Measurements from ENCODE around the gene PLEKHH3.

PLEKHH3 gene

DNA sequence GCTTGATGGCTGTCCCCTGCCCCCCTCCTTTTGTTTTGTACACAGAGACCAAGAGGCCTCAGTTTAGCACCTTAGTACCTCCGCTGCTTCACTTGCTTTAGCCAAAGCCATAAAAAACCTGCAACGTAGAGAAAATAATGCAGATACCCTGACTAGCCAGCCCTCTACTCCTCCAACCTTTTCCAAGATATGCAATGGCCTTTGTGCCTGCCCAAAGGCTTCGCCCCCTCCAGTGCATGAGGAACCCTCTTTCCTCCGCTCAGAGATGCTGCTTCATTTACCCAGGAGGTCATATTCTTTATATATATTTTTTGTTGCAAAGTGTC is 22.6 kb upstream of the PLEKHH3 start:
- TF ChIP-seq FOXM1 (IDR thresholded peaks at IDR 0.05; ENCODE audit: borderline replicate concordance, low read depth) = no peak
- TF ChIP-seq, protein P1, sequence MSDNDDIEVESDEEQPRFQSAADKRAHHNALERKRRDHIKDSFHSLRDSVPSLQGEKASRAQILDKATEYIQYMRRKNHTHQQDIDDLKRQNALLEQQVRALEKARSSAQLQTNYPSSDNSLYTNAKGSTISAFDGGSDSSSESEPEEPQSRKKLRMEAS (IDR thresholded peaks at IDR 0.05) = no peak
- no peak for TF ChIP-seq RAD21 (IDR thresholded peaks at IDR 0.05; ENCODE audit: low read depth)
- TF ChIP-seq CEBPB (IDR thresholded peaks at IDR 0.05) = no peak
- TF ChIP-seq, protein P2, sequence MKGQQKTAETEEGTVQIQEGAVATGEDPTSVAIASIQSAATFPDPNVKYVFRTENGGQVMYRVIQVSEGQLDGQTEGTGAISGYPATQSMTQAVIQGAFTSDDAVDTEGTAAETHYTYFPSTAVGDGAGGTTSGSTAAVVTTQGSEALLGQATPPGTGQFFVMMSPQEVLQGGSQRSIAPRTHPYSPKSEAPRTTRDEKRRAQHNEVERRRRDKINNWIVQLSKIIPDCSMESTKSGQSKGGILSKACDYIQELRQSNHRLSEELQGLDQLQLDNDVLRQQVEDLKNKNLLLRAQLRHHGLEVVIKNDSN (IDR thresholded peaks at IDR 0.05) = no peak
- no peak for TF ChIP-seq EGR1 (IDR thresholded peaks at IDR 0.05)
- TF ChIP-seq TCF12 (IDR thresholded peaks at IDR 0.05; ENCODE audit: low read depth) = no peak
- no peak for TF ChIP-seq ZBTB7A (IDR thresholded peaks at IDR 0.05; ENCODE audit: low read depth)
- no peak for TF ChIP-seq TEAD4 (IDR thresholded peaks at IDR 0.05)
- no peak for TF ChIP-seq EP300 (IDR thresholded peaks at IDR 0.05; ENCODE audit: borderline replicate concordance)
- TF ChIP-seq YY1 (IDR thresholded peaks at IDR 0.05; ENCODE audit: low read depth) = no peak
- no peak for TF ChIP-seq TAF1 (IDR thresholded peaks at IDR 0.05; ENCODE audit: low read depth)
- TF ChIP-seq, protein P3, sequence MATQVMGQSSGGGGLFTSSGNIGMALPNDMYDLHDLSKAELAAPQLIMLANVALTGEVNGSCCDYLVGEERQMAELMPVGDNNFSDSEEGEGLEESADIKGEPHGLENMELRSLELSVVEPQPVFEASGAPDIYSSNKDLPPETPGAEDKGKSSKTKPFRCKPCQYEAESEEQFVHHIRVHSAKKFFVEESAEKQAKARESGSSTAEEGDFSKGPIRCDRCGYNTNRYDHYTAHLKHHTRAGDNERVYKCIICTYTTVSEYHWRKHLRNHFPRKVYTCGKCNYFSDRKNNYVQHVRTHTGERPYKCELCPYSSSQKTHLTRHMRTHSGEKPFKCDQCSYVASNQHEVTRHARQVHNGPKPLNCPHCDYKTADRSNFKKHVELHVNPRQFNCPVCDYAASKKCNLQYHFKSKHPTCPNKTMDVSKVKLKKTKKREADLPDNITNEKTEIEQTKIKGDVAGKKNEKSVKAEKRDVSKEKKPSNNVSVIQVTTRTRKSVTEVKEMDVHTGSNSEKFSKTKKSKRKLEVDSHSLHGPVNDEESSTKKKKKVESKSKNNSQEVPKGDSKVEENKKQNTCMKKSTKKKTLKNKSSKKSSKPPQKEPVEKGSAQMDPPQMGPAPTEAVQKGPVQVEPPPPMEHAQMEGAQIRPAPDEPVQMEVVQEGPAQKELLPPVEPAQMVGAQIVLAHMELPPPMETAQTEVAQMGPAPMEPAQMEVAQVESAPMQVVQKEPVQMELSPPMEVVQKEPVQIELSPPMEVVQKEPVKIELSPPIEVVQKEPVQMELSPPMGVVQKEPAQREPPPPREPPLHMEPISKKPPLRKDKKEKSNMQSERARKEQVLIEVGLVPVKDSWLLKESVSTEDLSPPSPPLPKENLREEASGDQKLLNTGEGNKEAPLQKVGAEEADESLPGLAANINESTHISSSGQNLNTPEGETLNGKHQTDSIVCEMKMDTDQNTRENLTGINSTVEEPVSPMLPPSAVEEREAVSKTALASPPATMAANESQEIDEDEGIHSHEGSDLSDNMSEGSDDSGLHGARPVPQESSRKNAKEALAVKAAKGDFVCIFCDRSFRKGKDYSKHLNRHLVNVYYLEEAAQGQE (IDR thresholded peaks at IDR 0.05; ENCODE audit: low read depth) = no peak
- no peak for TF ChIP-seq NFIC (IDR thresholded peaks at IDR 0.05)
- no peak for TF ChIP-seq CREB1 (IDR thresholded peaks at IDR 0.05; ENCODE audit: low read depth)

DNA sequence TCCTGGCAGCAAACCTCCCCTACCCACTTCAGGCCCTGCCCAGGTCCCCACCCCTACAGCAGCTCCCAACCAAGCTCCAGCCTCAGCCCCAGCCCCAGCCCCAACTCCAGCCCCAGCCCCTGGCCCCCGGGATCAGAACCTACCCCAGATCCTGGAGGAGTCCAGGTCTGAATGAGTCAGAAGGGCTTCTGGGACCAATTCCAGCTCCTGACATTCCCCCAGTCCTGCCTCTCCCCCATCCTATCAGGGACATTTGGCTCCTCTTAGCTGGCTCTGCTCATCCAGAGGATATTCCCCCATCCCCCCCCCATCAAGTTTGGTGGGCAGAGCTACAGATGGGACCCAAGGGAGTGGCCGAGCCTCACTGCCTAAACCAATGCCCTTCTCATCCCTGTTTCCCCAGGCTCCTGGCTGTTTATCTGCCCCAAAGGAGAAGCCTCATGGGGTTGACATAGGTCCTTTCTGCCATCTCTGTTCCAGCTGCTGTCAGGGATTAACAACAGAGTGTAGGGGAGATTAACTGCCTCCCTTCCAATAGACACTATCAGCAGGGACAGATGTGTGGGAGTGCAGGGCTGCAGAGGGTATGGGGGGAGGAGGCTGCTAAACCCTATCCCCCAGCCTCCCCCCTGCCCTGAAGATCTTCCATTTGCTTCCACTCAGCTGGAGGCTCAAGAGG is 22.1 kb upstream of the PLEKHH3 start:
- TF ChIP-seq CREB1 (IDR thresholded peaks at IDR 0.05; ENCODE audit: low read depth) (no peak), FOXM1 (IDR thresholded peaks at IDR 0.05; ENCODE audit: borderline replicate concordance, low read depth) (no peak), ZBTB7A (IDR thresholded peaks at IDR 0.05; ENCODE audit: low read depth) (no peak), EGR1 (IDR thresholded peaks at IDR 0.05) (no peak), NFIC (IDR thresholded peaks at IDR 0.05) (no peak)
- TF ChIP-seq, protein P2 (IDR thresholded peaks at IDR 0.05) = no peak
- TF ChIP-seq, protein P3 (IDR thresholded peaks at IDR 0.05; ENCODE audit: low read depth) = no peak

DNA sequence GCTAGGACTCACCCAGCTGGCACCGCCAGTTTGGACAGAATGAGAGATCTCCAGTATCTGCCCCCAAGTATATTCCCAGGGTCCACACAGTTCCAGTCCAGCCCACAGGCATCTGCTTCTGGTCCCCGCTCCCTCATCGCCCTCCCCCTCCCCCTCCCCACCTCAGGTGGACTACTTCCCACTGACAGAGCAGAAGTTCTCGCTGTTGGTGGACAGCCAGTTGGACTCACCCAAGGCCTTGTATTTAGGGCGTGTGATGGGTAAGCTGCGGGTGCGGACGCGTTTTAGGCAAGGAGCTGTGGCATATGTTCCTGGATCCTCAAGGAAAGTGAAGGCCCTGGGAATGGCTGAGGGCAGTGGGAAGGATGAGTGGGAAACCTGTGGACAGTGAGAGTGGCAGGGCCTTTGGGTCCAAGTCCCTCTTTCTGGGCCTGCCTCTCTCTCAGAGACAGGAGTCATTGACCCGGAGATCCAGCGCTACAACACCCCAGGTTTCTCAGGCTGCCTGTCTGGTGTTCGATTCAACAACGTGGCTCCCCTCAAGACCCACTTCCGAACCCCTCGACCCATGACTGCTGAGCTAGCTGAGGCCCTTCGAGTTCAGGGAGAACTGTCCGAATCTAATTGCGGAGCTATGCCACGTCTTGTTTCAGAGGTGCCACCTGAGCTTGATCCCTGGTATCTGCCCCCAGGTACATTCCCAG is 20.5 kb upstream of the PLEKHH3 start:
- TF ChIP-seq ZBTB7A (IDR thresholded peaks at IDR 0.05; ENCODE audit: low read depth) (no peak), CEBPB (IDR thresholded peaks at IDR 0.05) (no peak), NFIC (IDR thresholded peaks at IDR 0.05) (no peak), TAF1 (IDR thresholded peaks at IDR 0.05; ENCODE audit: low read depth) (no peak), CREB1 (IDR thresholded peaks at IDR 0.05; ENCODE audit: low read depth) (no peak), TEAD4 (IDR thresholded peaks at IDR 0.05) (no peak), FOXM1 (IDR thresholded peaks at IDR 0.05; ENCODE audit: borderline replicate concordance, low read depth) (no peak), TCF12 (IDR thresholded peaks at IDR 0.05; ENCODE audit: low read depth) (no peak), EGR1 (IDR thresholded peaks at IDR 0.05) (no peak), EP300 (IDR thresholded peaks at IDR 0.05; ENCODE audit: borderline replicate concordance) (no peak), YY1 (IDR thresholded peaks at IDR 0.05; ENCODE audit: low read depth) (no peak), RAD21 (IDR thresholded peaks at IDR 0.05; ENCODE audit: low read depth) (no peak)
- TF ChIP-seq, protein P3 (IDR thresholded peaks at IDR 0.05; ENCODE audit: low read depth) = no peak
- TF ChIP-seq, protein P1 (IDR thresholded peaks at IDR 0.05) = no peak
- TF ChIP-seq, protein P2 (IDR thresholded peaks at IDR 0.05) = no peak

All from Ishikawa (cell line).